COLO668 (cell line): ENCODE measurements around the gene JDP2.
"Not testable (repeated sequence)": the region's sequence is repeated elsewhere in the genome, so short reads cannot be mapped to it uniquely, and the experiment has no call there.

ENCODE experiments used
- DNase-seq: peaks from one replicate; lab custom pipeline; 2025; ENCODE audit not compliant: unreplicated experiment; lab: John Stamatoyannopoulos, UW

JDP2 gene, protein sequence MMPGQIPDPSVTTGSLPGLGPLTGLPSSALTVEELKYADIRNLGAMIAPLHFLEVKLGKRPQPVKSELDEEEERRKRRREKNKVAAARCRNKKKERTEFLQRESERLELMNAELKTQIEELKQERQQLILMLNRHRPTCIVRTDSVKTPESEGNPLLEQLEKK

DNA sequence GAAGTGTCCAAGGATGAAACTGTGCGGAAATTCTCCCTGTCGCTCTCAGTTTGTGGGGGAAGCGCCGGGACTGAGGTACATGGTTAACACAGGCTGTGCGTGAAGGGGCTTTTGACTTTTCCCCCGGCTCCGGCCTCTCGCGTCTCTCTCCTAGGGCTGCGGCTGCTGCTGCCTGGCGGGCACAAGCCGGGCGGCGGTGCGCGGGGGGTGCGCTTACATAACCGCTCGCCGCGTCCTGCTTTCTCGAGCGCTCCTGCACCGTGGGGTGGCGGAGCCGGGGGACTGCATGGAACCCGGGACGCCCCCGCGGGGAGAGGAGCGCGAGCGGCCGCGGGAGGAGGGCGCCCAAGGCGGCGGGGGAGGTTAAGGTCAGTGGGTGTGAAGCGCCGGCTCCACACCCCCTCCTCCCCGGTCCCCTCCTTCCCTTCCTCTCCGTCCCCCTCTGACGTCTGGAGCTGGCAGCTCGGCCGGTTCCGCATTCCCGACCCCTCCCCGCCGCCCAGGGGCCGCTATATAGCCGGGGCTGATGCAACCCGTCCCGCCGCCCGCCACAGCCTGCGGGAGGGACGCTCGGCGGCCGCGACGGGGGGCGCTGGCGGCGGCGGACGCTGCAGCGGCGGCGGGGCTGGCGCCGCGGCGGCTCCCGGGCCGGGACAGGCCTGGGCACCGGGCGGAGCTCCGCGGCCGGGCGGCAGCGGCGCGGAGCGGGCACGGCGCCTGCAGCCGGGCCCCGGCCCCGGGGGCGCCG lies at the start of gene JDP2:
TSS of gene JDP2 (plus strand) at position 541 of the 748 bp plus-strand sequence. CDS start 9,899 bp downstream, outside the sequence.
- DNase-seq, result peak; percentile 77

DNA sequence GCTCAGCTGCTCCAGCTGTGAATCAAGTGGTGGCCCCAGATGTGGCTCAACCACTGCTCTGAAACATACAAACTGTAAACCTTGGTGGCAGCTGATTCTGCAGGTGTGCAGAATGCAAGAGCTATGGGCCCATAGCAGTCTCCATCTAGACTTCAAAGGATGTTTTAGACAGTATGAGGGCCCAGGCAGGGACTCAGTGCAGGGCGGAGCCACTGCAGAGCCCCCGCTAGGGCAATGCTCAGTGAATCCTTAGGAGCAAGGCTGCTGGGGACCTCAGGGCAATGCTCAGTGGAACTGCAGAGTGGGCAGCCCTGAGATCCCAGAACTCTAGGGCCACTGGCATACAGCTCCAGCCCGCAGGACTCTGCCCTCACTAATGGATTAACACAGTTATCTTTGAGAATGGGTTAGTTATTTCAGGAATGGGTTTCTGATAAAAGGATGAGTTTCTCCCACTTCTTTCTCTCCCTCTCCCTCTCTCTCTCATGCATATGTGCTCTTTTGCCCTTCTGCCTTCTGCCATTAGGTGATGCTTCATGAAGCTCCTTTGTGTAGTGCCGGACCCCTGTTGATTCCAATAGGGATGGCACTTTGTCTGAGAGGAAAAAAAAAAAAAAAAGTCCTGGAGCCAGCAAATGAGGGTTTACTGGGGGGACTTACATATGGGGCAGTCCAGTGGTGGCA lies 48.4 kb upstream of the JDP2 start:
- DNase-seq, result no peak

DNA sequence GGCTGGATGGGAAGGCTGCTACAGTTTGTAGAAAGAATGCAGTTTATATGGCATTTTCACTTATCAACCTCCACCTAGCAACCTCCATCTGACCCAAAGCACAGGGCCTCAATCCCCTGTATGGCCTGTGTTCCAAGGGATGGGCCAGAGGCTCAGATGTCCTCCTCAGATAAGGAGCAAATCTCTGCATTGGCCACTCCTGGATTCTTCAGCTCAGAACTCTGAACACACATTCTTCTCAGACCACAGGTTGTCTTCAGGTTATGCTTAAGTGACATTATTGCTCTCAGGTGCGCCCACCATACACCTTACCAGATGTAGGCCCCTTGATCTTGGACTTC lies 47.9 kb upstream of the JDP2 start:
- no peak for DNase-seq

DNA sequence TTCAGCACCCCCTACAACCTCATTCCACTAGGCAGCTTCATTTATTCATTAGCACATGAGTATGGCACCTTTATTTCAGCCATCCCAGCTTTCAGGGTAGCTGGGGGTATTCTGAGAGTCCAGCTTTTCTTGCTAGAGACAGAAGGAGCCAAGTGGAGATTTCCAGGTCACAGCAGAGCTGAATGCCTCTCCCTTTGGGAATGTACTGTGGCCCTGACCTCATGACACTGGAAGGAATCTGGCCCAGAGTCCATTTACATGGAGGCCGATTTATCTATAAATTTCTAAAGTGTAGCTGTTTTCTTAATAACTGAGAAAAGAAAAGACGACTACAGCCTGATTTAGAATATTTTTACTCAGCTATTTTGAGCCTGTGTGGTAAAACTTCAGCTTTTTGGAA lies 47.2 kb upstream of the JDP2 start:
- DNase-seq, result no peak

DNA sequence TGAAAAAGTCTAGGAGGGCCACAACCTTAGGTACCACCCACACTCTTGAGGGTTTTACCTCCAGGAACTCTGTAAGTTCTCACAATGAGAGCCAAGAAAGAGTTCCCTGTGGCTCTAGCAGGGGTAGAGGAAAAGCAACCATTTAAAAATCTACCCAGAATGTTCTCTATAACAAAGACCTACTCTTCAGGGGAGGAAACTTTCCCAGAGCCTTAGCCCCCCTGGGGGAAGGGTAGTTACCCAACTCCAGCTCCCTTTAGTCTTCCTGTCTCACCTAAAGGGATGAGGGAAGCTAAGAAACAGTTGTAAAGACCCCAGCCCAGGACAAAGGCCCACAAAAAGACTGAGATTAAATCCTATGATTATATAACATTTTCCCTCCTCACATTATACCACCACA lies 46.2 kb upstream of the JDP2 start:
- DNase-seq, result no peak

DNA sequence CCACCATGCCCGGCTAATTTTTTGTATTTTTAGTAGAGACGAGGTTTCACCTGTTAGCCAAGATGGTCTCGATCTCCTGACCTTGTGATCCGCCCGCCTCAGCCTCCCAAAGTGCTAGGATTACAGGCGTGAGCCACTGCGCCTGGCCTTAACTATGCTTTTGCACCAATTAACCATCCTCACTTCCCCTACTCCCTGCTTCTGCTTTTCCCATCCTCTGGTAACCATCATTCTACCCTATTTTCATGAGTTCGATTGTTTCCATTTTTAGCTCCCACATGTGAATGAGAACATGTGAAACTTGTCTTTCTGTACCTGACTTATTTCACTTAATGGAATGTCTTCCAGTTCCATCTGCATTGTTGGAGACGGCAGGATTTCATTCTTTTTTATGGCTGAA lies 44.6 kb upstream of the JDP2 start:
- not testable (repeated sequence) for DNase-seq

DNA sequence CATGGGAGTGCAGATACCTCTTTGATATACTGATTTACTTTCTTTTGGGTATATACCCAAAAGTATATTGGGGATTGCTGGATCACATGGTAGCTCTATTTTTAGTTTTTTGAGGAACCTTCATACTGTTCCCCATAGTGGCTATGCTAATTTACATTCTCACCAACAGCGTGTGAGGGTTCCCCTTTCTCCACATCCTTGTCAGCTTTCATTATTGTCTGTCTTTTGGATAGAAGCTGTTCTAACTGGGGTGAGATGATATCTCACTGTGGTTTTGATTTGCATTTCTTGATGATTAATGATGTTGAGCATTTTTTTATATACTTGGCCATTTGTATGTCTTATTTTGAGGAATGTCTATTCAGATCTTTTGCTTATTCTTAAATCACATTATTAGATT lies 44.1 kb upstream of the JDP2 start:
- DNase-seq, result no peak

DNA sequence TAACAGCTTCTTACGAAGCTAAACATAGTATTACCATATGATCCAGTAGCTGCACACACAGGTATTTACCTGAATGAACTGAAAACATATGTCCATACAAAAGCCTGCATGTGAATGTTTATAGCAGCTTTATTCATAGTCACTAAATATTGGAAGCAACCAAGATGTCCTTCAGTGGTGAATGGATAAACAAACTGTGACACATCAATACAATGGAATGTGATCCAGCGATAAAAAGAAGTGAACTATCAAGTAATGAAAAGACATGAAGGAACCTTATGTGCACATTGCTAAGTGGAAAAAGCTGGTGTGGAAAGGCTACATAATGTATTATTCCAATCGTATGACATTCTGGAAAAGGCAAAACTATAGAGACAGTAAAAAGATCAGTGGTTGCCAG lies 38.1 kb upstream of the JDP2 start:
- DNase-seq, result no peak

DNA sequence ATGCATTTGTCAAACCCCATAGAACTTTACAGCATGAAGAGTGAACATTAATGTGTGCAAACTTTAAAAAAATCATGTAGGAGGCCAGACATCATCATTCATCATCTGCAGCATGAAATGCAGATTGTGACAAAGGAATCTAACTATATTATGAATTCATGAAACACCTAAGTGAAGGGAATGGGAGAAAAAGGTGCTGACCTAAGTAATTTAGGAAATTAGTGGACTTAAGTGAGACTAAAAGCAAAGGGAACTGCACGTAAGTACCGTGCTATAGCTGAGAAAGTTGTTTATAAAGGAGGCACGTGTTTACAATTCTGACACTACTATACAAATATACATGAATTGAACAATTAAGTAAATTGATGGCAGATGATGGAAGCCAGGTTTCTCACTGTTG lies 37.6 kb upstream of the JDP2 start:
- no peak for DNase-seq

DNA sequence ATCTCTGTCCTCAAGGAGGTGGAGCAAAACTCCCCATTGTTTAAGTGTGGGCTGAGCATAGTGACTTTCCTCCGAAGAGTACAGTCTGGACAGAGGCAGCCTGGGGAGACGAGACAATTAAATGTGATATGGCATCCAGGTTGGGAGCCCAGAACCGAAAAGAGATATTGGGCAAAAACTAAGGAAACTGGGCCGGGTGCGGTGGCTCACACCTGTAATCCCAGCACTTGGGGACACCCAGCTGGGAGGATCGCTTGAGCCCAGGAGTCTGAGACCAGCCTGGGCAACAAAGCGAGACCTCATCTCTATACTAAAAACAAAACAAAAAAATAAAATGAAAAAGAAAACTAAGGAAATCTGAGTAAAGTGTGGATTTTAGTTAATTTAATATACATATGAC lies 35.9 kb upstream of the JDP2 start:
- no peak for DNase-seq

DNA sequence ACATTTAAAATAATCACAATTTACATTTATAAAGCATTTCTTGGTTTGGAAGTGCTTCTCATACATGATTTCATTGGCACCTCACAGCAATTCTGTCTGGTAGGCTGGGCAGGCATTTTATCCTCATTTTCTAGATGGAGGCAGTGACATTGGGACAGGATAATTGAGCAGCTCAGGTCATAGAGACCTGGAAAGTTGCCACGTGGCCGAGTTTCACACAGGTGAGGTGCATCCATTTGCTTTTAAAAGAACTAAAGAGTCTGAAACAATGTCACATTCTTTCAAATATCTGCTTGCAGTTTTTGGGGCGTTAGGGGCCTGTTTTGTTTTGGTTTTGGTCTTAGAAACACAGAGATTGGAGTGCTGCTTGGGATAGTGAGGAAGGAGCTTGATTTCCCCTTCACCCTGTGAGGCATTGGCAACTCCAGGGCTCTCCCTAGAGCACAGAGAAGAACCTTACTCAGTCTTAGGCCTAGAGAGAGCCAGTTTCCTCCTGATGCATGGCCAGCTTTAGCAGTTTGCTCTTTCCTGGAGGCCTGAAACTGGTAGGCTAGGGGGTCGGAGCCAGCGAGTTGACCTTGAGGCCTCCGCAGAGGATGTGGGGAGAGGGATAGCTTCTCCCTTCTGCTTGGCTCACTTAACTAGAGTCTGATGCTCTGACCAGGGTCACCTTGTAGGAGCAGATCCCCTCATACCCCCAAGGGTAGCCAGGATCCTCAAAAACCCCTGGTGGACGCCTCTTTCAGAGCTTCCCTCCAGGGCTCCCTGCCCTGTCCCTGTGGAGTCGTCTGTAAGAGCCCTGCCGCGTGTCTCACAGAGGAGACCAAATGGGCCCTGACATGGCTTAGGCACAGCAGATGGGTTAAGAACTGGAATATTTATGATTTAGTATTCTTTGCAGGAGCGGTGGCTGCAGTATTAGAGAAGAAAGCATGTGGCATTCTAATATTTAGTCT lies 34.9 kb upstream of the JDP2 start:
- no peak for DNase-seq

DNA sequence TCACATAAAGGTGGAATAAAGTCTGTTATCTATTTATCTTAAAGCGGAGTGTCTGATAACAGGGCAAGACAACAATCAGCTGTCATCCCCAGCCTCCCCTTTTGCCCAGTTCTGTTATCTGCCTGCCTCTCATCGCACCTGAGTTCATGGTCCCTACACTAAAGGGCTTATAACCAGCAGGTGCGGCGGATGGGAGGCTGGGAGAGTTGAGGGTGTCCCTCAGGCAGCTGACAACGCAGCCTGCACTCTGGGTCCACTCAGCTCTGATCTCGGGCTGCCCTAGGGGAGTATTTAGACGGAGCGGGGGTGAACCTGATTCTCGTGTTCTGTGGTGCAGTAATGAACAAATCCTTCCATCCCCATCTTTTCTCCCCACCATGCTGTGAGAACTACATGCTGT lies 34.0 kb upstream of the JDP2 start:
- no peak for DNase-seq

DNA sequence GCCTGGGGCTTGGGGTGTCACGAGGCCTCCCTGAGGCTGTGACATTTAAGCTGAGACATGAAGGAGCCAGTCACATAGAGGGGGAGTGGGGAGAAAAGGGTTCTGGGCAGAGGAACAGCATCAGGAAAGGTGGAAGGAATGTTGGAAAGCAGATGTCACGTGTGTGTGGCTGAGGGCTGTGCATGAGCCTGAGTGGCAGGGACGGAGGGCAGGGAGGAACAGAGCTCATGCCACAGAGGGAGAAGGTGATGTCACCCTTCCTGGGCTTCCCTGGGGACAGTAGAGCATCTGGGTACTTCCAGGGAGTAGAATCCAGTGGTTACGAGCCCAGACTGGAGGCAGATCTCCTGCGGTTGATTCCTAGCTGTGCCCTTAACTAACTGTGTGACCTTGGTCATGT lies 32.0 kb upstream of the JDP2 start:
- no peak for DNase-seq

DNA sequence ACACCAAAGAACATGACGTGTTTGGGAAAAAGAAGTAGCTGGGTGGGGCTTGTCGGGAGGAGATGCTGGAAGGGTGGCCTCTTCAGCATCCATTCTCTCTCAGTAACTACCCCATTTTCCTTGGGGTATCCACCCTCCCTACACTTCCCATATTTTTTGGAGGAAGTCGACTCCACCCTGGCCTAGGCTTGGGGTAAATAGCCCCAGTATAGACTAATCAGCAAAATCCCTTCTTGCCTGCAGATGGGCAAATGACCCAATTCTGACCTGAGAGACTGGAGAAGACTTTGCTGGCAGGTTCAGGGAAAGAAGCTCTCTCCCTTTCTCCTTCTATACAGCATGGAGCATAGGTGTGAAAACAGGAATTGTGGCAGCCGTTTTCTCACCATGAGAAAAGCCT lies 28.5 kb upstream of the JDP2 start:
- DNase-seq, result no peak

DNA sequence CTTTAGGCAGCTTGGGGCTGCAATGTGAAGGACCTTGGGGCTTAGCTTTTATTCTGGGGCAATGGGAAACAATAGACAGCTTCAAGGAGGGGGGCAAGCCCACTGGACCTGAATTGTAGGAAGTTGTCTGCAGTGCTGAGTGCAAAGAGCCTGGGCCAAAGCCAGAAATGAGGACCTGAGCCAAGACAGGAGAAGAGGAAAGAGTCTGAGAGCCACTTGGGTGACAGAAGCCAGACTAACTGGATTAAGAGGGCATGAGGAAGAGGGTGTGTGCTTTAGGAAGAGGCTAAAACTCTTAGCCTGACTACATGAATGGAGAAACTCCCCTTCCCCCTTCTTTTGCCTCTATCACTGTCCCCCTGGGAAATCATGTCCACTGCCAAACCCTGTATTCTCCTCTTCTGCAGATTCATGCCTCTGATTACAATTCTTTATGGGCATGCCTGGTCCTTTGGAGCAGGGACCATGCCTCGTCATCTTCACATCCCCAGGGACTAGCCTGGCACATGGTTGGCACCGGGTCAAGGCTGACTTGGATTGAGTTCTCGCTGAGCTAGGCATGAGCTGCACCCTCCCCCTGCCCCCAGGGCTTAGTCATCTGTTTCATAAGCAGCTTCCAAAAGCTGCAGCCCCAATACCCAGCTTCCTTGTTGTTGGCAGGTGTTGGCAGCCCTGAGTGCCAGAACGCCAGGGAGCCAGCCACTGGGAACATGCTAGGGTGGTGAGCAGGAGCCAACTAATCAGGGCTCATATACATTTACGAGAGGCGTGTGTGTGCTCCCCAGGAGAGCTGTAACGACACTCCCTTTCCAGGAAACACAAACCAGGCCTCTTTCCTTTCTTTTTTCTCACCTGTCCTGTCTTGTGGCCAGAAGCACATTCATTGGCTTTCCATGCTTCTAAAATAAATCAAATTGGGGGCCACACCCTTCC lies 27.7 kb upstream of the JDP2 start:
- peak; percentile 92 for DNase-seq

DNA sequence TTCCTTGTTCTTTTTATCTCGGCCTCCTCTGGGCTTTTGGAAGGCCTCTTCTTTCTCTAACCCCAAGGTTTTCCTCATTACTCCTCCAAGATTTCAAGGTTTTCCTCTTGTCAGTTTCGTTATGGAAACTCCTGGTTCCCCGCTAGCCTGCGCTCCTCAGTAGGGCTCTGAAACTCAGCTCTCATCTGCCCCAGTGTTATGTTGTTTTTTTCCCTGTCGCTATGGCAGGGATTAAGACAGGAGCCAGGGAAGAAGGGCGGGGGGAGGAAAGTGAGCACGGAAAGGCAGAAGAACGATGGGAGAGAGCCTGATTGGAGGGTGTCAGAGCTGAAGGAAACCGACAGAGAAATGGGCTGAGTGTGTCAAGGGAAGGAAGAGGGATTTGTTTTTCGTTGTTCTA lies 26.5 kb upstream of the JDP2 start:
- DNase-seq, result no peak

DNA sequence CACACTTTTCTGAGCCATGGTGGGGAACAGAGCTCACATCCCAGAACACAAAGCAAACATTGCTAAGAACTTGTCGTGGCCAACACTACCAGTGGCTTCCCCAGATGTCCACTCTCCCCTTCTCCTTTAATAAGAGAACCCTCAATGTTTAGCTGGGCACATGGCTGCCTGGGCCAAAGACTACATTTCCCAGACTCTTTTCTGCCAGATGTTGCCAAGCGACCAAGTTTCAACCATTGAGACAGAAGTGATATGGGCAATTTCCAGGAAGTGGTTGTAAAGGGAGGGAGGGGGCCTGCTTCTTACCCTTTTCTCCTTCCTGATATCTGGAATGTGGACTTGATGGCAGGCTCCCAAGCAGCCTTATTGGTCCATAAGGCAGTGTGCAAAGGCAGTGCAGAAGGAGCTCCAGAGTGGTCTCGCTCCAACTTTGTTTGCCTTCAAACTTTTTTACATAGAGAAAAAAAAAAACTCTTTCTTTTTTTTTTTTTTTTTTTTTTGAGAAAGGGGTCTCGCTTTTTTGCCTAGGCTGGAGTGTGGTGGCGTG lies 24.9 kb upstream of the JDP2 start:
- no peak for DNase-seq

DNA sequence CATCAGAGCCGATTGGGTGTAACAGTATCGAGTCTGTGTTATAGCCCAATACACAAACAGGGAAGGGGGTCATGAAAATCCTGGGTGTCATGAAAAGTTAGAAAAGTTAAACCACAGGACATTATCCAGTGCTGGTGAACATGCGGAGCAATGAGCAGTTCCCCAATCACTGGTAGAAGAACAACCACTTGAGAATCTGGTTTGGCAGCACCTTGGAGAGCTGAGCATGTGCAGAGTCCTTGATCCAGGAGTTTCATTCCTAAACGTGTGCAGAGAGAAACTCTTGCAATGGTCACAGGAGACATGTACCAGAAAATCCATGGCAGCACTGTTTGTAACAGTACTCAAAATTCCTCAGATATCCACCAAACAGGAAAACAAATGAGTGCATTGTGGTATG lies 23.0 kb upstream of the JDP2 start:
- no peak for DNase-seq

DNA sequence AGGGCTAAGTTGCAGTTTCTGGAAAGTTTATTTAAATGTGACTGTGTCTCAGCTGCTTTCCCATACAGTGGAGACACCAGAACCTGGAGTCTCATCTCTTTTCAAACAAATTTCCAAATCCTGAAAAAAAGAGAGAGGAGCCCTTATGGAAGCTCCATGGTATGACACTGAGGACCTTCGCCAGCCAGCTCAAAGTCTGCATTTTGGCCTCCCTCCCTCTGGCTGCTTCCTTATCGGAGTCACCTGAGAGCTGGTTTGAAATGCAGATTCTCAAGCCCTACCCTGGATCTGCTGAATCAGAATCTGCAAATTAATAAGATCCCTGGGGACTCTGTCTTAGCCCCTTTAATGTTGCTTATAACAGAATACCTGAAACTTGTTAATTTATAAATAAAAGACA lies 21.7 kb upstream of the JDP2 start:
- DNase-seq, result no peak

DNA sequence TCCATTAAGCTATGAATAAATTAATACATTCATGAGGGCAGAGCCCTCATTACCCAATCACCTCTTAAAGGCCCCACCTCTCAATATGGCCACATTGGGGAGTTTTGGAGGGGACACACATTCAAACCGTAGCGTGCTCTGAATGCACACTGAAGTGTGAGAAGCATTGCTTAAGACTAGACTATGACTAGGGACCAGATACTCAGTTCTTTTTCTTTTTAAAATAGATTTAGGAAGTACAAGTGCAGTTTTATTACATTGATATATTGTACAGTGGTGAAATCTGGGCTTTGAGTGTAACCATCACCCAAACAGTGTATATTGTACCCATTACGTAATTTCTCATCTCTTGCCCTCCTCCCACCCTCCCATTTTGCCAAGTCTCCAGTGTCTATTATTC lies 21.0 kb upstream of the JDP2 start:
- DNase-seq, result no peak
